ENCODE measurements around the gene BCL2L11.

- no peak for TF ChIP-seq POLR2A (IDR thresholded peaks at IDR 0.05)
- TF ChIP-seq EP300 (IDR thresholded peaks at IDR 0.05), result no peak
- no peak for TF ChIP-seq CTCF (IDR thresholded peaks at IDR 0.05)
These were observed 53.1 kb downstream of the BCL2L11 start for GRCh38 chr2:111173856-111174255.
